ENCODE measurements around the gene RBCK1.

GRCh38 chr20:402898-403581 is 5.1 kb upstream of the RBCK1 start:
- TF ChIP-seq CTCF (conservative IDR thresholded peaks at IDR 0.05; ENCODE audit: low read depth, low read length), result no peak
- TF ChIP-seq EZH2phosphoT487 (IDR thresholded peaks at IDR 0.05; ENCODE audit: borderline replicate concordance, low read length), result no peak
